Bronchial epithelial cell (primary cell): ENCODE measurements around the gene SUDS3. TPM values are rescaled to one million over a fixed set of nuclear protein-coding genes. Genes with fewer than 3 reads are reported as not detected.
A peak's percentile ranks its signal among the peaks of the same experiment; 100 is the strongest.

Source experiments
- DNase-seq: peaks from one replicate; pipeline ENCODE4 v3.0.0-alpha.2; 2010; ENCODE audit warnings: low read depth
- FAIRE-seq: peaks from 2 replicates; lab custom pipeline; 2011; peaks lifted over from hg19 to GRCh38; lab: Jason Lieb, UNC
- H3K27me3 ChIP-seq: 2 replicates; pipeline ENCODE4 v1.5.1; 2011; ENCODE audit warnings: low read length; ENCODE audit not compliant: control insufficient read depth, insufficient read depth
- H3K36me3 ChIP-seq: 2 replicates; pipeline ENCODE4 v1.5.1; 2011; ENCODE audit warnings: low read length; ENCODE audit not compliant: control insufficient read depth, insufficient read depth
- H3K4me3 ChIP-seq: 2 replicates; pipeline ENCODE4 v1.5.1; 2011; ENCODE audit warnings: mild to moderate bottlenecking, low read depth, low read length, control low read depth
- total RNA-seq: library from RNA; depleted of rRNA; stranded (reverse); fragments of >200 nt; gene quantifications from 2 replicates; pipeline ENCODE4 v1.2.1, GENCODE V29; 2014
- TF ChIP-seq, protein P1 (sequence below): IDR thresholded peaks from 2 replicates; pipeline ENCODE4 v1.5.1; 2011; ENCODE audit warnings: mild to moderate bottlenecking, moderate library complexity, low read length, control low read depth, inconsistent platforms; ENCODE audit not compliant: insufficient read depth, severe bottlenecking

SUDS3 gene
- total RNA-seq, 1 donor from 2014 or later = 32.9 TPM

DNA sequence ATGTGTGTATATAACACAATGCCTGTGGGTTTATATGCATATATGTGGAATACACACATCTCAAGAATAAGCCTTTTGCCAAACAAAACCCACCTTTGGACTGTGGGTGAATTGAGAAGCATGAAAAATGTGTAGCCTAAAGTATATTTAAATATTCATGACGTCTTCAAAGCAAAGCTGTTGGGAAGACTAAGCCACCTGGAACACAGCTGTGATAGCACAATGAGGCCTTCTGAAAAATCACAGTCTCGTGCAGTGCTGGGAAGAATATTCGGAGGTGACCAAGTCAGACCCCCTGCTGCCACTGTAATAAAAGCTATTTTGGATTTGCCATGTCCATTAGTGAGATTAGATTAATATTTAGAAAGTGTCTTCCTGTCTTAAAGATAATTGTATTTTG lies 51.5 kb downstream of the SUDS3 start:
- TF ChIP-seq, protein P1, sequence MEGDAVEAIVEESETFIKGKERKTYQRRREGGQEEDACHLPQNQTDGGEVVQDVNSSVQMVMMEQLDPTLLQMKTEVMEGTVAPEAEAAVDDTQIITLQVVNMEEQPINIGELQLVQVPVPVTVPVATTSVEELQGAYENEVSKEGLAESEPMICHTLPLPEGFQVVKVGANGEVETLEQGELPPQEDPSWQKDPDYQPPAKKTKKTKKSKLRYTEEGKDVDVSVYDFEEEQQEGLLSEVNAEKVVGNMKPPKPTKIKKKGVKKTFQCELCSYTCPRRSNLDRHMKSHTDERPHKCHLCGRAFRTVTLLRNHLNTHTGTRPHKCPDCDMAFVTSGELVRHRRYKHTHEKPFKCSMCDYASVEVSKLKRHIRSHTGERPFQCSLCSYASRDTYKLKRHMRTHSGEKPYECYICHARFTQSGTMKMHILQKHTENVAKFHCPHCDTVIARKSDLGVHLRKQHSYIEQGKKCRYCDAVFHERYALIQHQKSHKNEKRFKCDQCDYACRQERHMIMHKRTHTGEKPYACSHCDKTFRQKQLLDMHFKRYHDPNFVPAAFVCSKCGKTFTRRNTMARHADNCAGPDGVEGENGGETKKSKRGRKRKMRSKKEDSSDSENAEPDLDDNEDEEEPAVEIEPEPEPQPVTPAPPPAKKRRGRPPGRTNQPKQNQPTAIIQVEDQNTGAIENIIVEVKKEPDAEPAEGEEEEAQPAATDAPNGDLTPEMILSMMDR = no peak
- no peak overlapping the region for H3K4me3 ChIP-seq
- DNase-seq (no peak), FAIRE-seq (no peak)
- no peaks in the 10 kb centered on the region for H3K36me3 ChIP-seq
- H3K27me3 ChIP-seq = no peaks in the 10 kb centered on the region

DNA sequence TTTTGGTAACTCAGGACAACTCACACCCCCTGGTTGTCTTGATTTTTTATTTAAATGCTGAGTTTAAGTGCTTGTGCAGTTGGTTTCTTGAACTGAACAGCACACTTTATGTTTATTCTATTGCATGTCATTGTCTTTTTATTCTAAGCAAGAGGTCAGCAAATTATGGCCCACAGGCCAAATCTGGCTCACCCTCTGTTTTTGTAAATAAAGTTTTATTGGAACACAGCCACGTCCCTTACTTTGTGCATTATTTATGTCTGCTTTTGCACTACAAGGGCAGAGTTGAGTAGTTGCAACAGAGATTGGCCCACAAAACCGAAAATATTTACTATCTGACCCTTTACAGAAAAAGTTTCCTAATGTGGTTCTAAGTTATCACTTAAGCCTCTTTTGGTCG lies 52.3 kb downstream of the SUDS3 start:
- TF ChIP-seq, protein P1 = no peak
- H3K4me3 ChIP-seq = no peak overlapping the region
- no peaks in the 10 kb centered on the region for H3K27me3 ChIP-seq
- FAIRE-seq = no peak
- H3K36me3 ChIP-seq = no peaks in the 10 kb centered on the region
- no peak for DNase-seq

DNA sequence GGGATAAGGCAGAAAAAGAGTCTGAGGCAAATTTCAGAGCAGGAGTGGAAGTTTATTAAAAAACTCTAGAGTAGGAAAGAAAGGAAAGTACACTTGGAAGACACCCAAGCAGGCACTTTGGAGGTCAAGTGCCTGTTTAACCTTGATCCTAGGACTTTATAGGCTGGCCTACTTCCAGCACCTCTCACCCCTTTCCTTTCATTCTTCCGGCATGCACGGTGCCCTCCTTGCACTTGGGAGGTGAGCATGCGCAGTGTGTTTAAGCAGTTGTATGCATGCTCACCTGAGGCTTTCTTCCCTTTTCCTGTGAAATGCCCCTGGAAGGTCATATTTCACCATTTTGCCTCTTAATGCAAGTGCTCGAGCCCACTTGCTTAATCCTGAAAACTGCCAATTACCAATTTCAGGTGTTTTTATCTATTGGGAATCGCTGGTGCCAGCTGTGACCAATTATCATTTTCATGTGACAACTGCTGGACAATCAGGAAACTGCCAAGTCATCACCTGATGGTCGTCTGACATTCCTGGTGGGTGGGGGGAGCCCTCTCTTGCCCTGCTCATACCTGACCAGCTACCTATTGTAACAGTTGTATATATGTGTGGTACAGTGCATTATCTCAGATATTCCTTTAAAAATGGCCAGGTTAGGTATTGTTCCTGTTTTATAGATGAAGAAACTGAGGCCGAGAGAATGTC lies 53.5 kb downstream of the SUDS3 start:
- TF ChIP-seq, protein P1 = no peak
- H3K27me3 ChIP-seq = no peaks in the 10 kb centered on the region
- FAIRE-seq (no peak), DNase-seq (no peak)
- no peak overlapping the region for H3K4me3 ChIP-seq
- H3K36me3 ChIP-seq = no peaks in the 10 kb centered on the region

DNA sequence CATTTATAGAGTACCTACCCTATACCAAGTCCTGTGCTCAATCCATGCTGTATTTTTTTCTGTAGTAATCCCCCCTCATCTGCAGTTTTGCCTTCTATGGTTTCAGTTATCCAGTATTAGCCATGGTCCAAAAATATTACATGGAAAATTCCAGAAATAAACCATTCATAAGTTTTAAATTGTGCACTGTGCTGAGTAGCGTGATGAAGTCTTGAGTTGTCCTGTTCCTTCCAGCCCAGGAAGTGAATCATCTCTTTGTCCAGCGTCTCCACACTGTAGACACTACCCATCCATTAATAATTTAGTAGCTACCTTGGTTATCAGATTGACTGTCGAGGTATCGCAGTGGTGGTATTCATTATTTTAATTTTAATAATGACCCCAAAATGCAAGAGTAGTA lies 54.2 kb downstream of the SUDS3 start:
- no peaks in the 10 kb centered on the region for H3K36me3 ChIP-seq
- TF ChIP-seq, protein P1 = no peak
- H3K4me3 ChIP-seq = no peak overlapping the region
- FAIRE-seq (no peak), DNase-seq (peak; percentile 37)
- no peaks in the 10 kb centered on the region for H3K27me3 ChIP-seq

DNA sequence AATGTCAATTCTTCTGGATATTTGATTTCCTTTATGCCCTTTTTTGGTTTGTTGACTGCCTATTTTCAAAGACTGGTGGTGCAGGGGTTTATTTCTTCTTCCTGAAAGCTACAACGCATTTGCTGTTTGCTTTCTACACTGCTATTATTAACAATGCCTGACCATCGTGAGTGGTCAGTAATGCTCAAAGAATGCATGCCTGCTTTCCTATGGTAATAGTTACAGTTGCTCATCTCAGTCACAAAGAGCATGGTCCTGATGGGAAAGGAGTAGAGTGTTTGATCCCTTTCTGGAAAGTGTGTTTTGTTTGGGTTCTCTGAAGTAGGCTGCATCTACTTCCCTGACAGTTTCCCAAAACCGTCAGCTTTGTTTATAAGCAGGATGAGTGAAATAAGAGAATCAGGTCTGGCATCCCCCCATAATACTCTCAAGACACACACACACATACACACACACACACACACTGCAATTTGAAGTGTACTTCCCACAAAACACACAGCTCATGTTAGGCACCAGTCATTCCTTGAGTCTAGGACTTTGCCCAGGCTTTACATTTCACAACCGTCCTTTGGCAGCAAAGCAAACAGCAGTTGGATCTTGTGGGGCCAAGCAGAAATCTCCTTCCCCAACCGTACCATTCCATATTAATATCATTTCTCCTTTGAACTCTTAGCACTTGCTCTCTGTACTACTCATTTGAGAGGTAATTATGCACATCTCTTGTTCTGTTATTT lies 56.6 kb downstream of the SUDS3 start:
- FAIRE-seq (no peak), DNase-seq (no peak)
- Histone ChIP-seq H3K36me3 (no peaks in the 10 kb centered on the region), H3K4me3 (no peak overlapping the region), H3K27me3 (no peaks in the 10 kb centered on the region)
- TF ChIP-seq, protein P1 = no peak
